MM.1S (cell line): Measurements from ENCODE around the gene WNK2.

Experiments used
- CTCF ChIP-seq: fragments of 300-600 bp; sonication (generic); IDR thresholded peaks from 2 replicates; pipeline ENCODE4 v1.5.1; 2016; ENCODE audit warnings: antibody characterized with exemption, low read length, mixed read lengths
- EZH2 ChIP-seq: fragments of 300-600 bp; sonication (generic); optimal IDR thresholded peaks from 2 replicates; pipeline ENCODE3; 2017; ENCODE audit warnings: low read depth, mild to moderate bottlenecking, antibody characterized with exemption, low read length, mixed read lengths
- EZH2phosphoT487 ChIP-seq: fragments of 300-600 bp; sonication (generic); IDR thresholded peaks from 2 replicates; pipeline ENCODE4 v1.6.1; 2018; ENCODE audit warnings: antibody characterized with exemption, low read length

- no peak for TF ChIP-seq CTCF
- no peak for TF ChIP-seq EZH2phosphoT487
- no peak for TF ChIP-seq EZH2
Observed at GRCh38 chr9:93231716-93232115, 47.8 kb downstream of the WNK2 start.
